IMR-90 (cell line): ENCODE measurements around the gene PAQR4. TPM values are rescaled to one million over a fixed set of nuclear protein-coding genes. Genes with fewer than 3 reads are reported as not detected.
A peak's percentile ranks its signal among the peaks of the same experiment; 100 is the strongest.

Source experiments
- ATAC-seq: fragments of 200-7000 bp; cut with Tn5 transposase; 2 replicates; pipeline ENCODE4 v1.9.1; 2020; ENCODE audit warnings: low read depth, mild to moderate bottlenecking, moderate library complexity
- BruUV-seq: library from RNA; stranded (reverse); fragments of 400-500 nt; replicated peaks from 2 replicates; lab custom pipeline; 2021; lab: Mats Ljungman, UMichigan
- CTCF ChIA-PET: fragments of 300-600 bp; formaldehyde crosslinking; extraction: SDS; loops from one replicate; lab custom pipeline; 2021; ENCODE audit warnings: antibody characterized with exemption; lab: Yijun Ruan, JAX
- POLR2A ChIA-PET: fragments of 300-600 bp; sonication (Branson Sonifier 250); formaldehyde crosslinking; loops from one replicate; lab custom pipeline; 2022; ENCODE audit warnings: antibody characterized with exemption; ENCODE audit not compliant: unreplicated experiment; lab: Charles Lee
- DNase-seq: peaks from one replicate; pipeline ENCODE4 v3.0.0; 2013
- H2AFZ ChIP-seq: replicated peaks from 2 replicates; pipeline ENCODE3; 2013; ENCODE audit warnings: low read length, mild to moderate bottlenecking; ENCODE audit not compliant: poor library complexity
- H2AK5ac ChIP-seq: 2 replicates; pipeline ENCODE4 v1.6.1; 2013; ENCODE audit warnings: low read depth, low read length, inconsistent platforms
- H2AK9ac ChIP-seq: replicated peaks from 2 replicates; pipeline ENCODE3; 2013; ENCODE audit warnings: mild to moderate bottlenecking, low read depth, low read length, moderate library complexity; ENCODE audit not compliant: poor library complexity
- H2BK120ac ChIP-seq: 2 replicates; pipeline ENCODE4 v1.6.1; 2013; ENCODE audit warnings: low read depth, low read length, inconsistent platforms
- H2BK15ac ChIP-seq: 3 replicates; pipeline ENCODE4 v1.6.1; 2013; ENCODE audit warnings: low read depth, low read length, inconsistent platforms
- H2BK20ac ChIP-seq: 2 replicates; pipeline ENCODE4 v1.6.1; 2013; ENCODE audit warnings: low read depth, mild to moderate bottlenecking, inconsistent platforms, low read length, moderate library complexity
- H2BK5ac ChIP-seq: 2 replicates; pipeline ENCODE4 v1.6.1; 2013; ENCODE audit warnings: mild to moderate bottlenecking, low read depth, low read length, inconsistent platforms; ENCODE audit not compliant: poor library complexity, severe bottlenecking
- H3K14ac ChIP-seq: replicated peaks from 2 replicates; pipeline ENCODE4 v1.6.1; 2013; ENCODE audit warnings: low read depth, low read length, inconsistent platforms
- H3K18ac ChIP-seq: 2 replicates; pipeline ENCODE4 v1.6.1; 2013; ENCODE audit warnings: low read depth, low read length, control low read depth
- H3K23ac ChIP-seq: 2 replicates; pipeline ENCODE4 v1.6.1; 2013; ENCODE audit warnings: low read depth, low read length, inconsistent platforms
- H3K27ac ChIP-seq: 2 replicates; pipeline ENCODE4 v1.5.1; 2013; ENCODE audit warnings: mild to moderate bottlenecking, control low read depth, low read length; ENCODE audit not compliant: insufficient read depth
- H3K27me3 ChIP-seq: 2 replicates; pipeline ENCODE4 v1.6.1; 2013; ENCODE audit warnings: low read length; ENCODE audit not compliant: control insufficient read depth, insufficient read depth
- H3K36me3 ChIP-seq: 2 replicates; pipeline ENCODE4 v1.6.1; 2013; ENCODE audit warnings: low read length, mixed read lengths; ENCODE audit not compliant: control insufficient read depth, insufficient read depth
- H3K4ac ChIP-seq: 2 replicates; pipeline ENCODE4 v1.6.1; 2013; ENCODE audit warnings: low read depth, low read length, inconsistent platforms
- H3K4me1 ChIP-seq: 2 replicates; pipeline ENCODE4 v1.6.1; 2013; ENCODE audit warnings: low read length, mixed read lengths; ENCODE audit not compliant: control insufficient read depth, insufficient read depth
- H3K4me2 ChIP-seq: 2 replicates; pipeline ENCODE4 v1.6.1; 2013; ENCODE audit warnings: low read depth, mild to moderate bottlenecking, control low read depth, low read length, moderate library complexity
- H3K4me3 ChIP-seq: 2 replicates; pipeline ENCODE4 v1.5.1; 2013; ENCODE audit warnings: low read depth, mild to moderate bottlenecking, control low read depth, low read length, moderate library complexity; ENCODE audit not compliant: insufficient read depth
- H3K56ac ChIP-seq: 2 replicates; pipeline ENCODE4 v1.6.1; 2013; ENCODE audit warnings: low read length, inconsistent platforms; ENCODE audit not compliant: insufficient read depth; ENCODE audit errors: extremely low read depth
- H3K79me1 ChIP-seq, 2 experiments: 2 replicates each; pipeline ENCODE4 v1.6.1; 2013; ENCODE audit warnings: low read length in 2 of 2, inconsistent platforms in 1 of 2, low read depth in 1 of 2
- H3K9ac ChIP-seq: 2 replicates; pipeline ENCODE4 v1.6.1; 2013; ENCODE audit warnings: low read depth, low read length, control low read depth
- H3K9me1 ChIP-seq: 2 replicates; pipeline ENCODE4 v1.6.1; 2013; ENCODE audit warnings: low read length, inconsistent platforms; ENCODE audit not compliant: insufficient read depth
- H3K9me3 ChIP-seq: 2 replicates; pipeline ENCODE4 v1.6.1; 2013; ENCODE audit warnings: low read length; ENCODE audit not compliant: control insufficient read depth, insufficient read depth
- H4K20me1 ChIP-seq: 2 replicates; pipeline ENCODE4 v1.6.1; 2013; ENCODE audit warnings: low read length, inconsistent platforms; ENCODE audit not compliant: insufficient read depth
- H4K5ac ChIP-seq: 2 replicates; pipeline ENCODE4 v1.6.1; 2013; ENCODE audit warnings: mild to moderate bottlenecking, low read depth, low read length, control low read depth
- H4K8ac ChIP-seq, 2 experiments: 2 replicates each; pipeline ENCODE4 v1.6.1; 2013; ENCODE audit warnings: low read depth in 2 of 2, low read length in 2 of 2, control low read depth in 1 of 2, inconsistent platforms in 1 of 2
- H4K91ac ChIP-seq: 2 replicates; pipeline ENCODE4 v1.6.1; 2013; ENCODE audit warnings: low read depth, low read length, inconsistent platforms; ENCODE audit not compliant: insufficient read depth
- BHLHE40 ChIP-seq: fragments of 150-350 bp; IDR thresholded peaks from 2 replicates; pipeline ENCODE4 v1.6.1; 2016; ENCODE audit warnings: mild to moderate bottlenecking, low read depth, low read length
- CEBPB ChIP-seq: IDR thresholded peaks from 2 replicates; pipeline ENCODE4 v1.6.1; 2012; ENCODE audit warnings: low read depth, low read length, improper control_type of control experiment
- CHD1 ChIP-seq: IDR thresholded peaks from 2 replicates; pipeline ENCODE4 v1.6.1; 2012; ENCODE audit warnings: low read depth, low read length, improper control_type of control experiment
- ELK1 ChIP-seq: fragments of 150-350 bp; IDR thresholded peaks from 2 replicates; pipeline ENCODE4 v1.6.1; 2016; ENCODE audit warnings: low read depth, mild to moderate bottlenecking, low read length, moderate library complexity, borderline replicate concordance
- FOS ChIP-seq: fragments of 150-350 bp; IDR thresholded peaks from 2 replicates; pipeline ENCODE4 v1.6.1; 2016; ENCODE audit warnings: low read depth, low read length
- MAFK ChIP-seq: IDR thresholded peaks from 2 replicates; pipeline ENCODE4 v1.6.1; 2012; ENCODE audit warnings: low read depth, low read length, improper control_type of control experiment
- MAZ ChIP-seq: IDR thresholded peaks from 2 replicates; pipeline ENCODE4 v1.6.1; 2012; ENCODE audit warnings: low read depth, mild to moderate bottlenecking, low read length, improper control_type of control experiment, moderate library complexity, borderline replicate concordance
- NFE2L2 ChIP-seq: fragments of 150-350 bp; IDR thresholded peaks from 2 replicates; pipeline ENCODE4 v1.6.1; 2016; ENCODE audit warnings: low read depth, mild to moderate bottlenecking, low read length
- POLR2A ChIP-seq: IDR thresholded peaks from 2 replicates; pipeline ENCODE4 v1.6.1; 2012; ENCODE audit warnings: mild to moderate bottlenecking, low read depth, low read length
- RAD21 ChIP-seq: IDR thresholded peaks from 2 replicates; pipeline ENCODE4 v1.6.1; 2012; ENCODE audit warnings: low read length, improper control_type of control experiment
- RCOR1 ChIP-seq: IDR thresholded peaks from 2 replicates; pipeline ENCODE4 v1.6.1; 2012; ENCODE audit warnings: mild to moderate bottlenecking, low read length, improper control_type of control experiment; ENCODE audit not compliant: insufficient replicate concordance
- RFX5 ChIP-seq: IDR thresholded peaks from 2 replicates; pipeline ENCODE4 v1.8.0; 2012; ENCODE audit warnings: low read depth, mild to moderate bottlenecking, low read length, moderate library complexity
- USF2 ChIP-seq: fragments of 150-350 bp; IDR thresholded peaks from 2 replicates; pipeline ENCODE4 v1.6.1; 2017; ENCODE audit warnings: mild to moderate bottlenecking, antibody characterized with exemption, low read length, low read depth
- WGBS, 2 experiments: methylation state at CpG; one replicate each; pipeline versions ENCODE4 v1.1.5 to v1.1.7; 2013; ENCODE audit warnings: missing lambda C conversion rate in 2 of 2; ENCODE audit not compliant: insufficient read length in 1 of 2; ENCODE audit errors: extremely low coverage in 2 of 2; 5-methylcytosine and 5-hydroxymethylcytosine counted together
- dilution Hi-C: fragments of 300-500 bp; cut with HindIII; formaldehyde crosslinking; loops from one replicate; pipeline ENCODE4 v1.14.3; 2018; ENCODE audit warnings: low sequenced_read_pairs; ENCODE audit not compliant: unreplicated experiment
- in situ Hi-C: fragments of 300-500 bp; cut with MboI; formaldehyde crosslinking; loops from 3 replicates; pipeline ENCODE4 v1.14.3; 2019; ENCODE audit warnings: low sequenced_read_pairs, inconsistent platforms, mixed read lengths
- intact Hi-C: fragments of 100-400 bp; cut with micrococcal nuclease; formaldehyde crosslinking; loops from 2 replicates; pipeline ENCODE4 v1.10.0; 2022
- polyA plus RNA-seq, 3 experiments: library from polyadenylated mRNA; depleted of rRNA; stranded (reverse); fragments of >200 nt; gene quantifications; 2 replicates each; pipeline ENCODE4 v1.2.3, GENCODE V29; 2012; ENCODE audit warnings: low replicate concordance in 1 of 3
- total RNA-seq: library from RNA; depleted of rRNA; stranded (reverse); fragments of >200 nt; gene quantifications from 2 replicates; pipeline ENCODE4 v1.2.3, GENCODE V29; 2012
- TF ChIP-seq, protein P1 (sequence below): conservative IDR thresholded peaks from 2 replicates; pipeline ENCODE4 v1.5.1; 2012; ENCODE audit warnings: mild to moderate bottlenecking, low read depth, low read length, improper control_type of control experiment

The PAQR4 gene
- total and polyA plus RNA-seq, 2 of the 4 experiments (the other 2 are of a cell fraction) = 2.2 to 10.0 TPM

GRCh38 chr16:2964475-2965336 is 4.4 kb upstream of the PAQR4 start:
- Histone ChIP-seq H3K9me3 (no peaks in the 10 kb centered on the region; the same call in 1 of the 2 replicates), H3K36me3 (no peaks in the 10 kb centered on the region), H4K5ac (no peak overlapping the region), H3K27me3 (peaks cover 55% of the 10 kb centered on the region), H2AK9ac (no peak overlapping the region), H3K14ac (no peak overlapping the region), H2AFZ (peak overlapping the region; percentile 49), H4K8ac (no peak overlapping the region), H3K9me1 (peaks cover 10% of the 10 kb centered on the region; the same call in 1 of the 2 replicates), H3K79me1 (peaks cover 0 to 7% of the 10 kb centered on the region in 2 experiments; a peak in 1 of 4 replicates), H3K4ac (no peak overlapping the region), H3K4me3 (no peak overlapping the region), H2BK120ac (no peak overlapping the region), H3K56ac (no peak overlapping the region), H4K20me1 (peaks cover 22% of the 10 kb centered on the region; the same call in 1 of the 2 replicates), H2BK5ac (no peak overlapping the region), H2AK5ac (no peak overlapping the region), H3K23ac (no peak overlapping the region), H3K4me2 (no peak overlapping the region), H4K91ac (no peak overlapping the region), H3K27ac (no peak overlapping the region), H3K9ac (no peak overlapping the region), H2BK15ac (no peak overlapping the region), H2BK20ac (no peak overlapping the region), H3K4me1 (peaks cover 5% of the 10 kb centered on the region; the same call in 1 of the 2 replicates), H3K18ac (no peak overlapping the region)
- POLR2A ChIA-PET = interaction anchor here (0.6 kb wide), 1 partner anchor 16 kb away, joined by 6 read pairs; the partner anchor contains the start of gene PKMYT1
- ATAC-seq (no peak), DNase-seq (no peak)
- intact Hi-C loops = no loop called here
- in situ Hi-C loops = no loop called here
- dilution Hi-C loops = no loop called here
- 0% methylated on average over 30 of the region's 68 CpGs; no CpG with 5 or more reads in 1 of the 2 experiments for WGBS, 2 experiments
- CTCF ChIA-PET = no interaction called here
- no TSS peak for BruUV-seq
- no peak for TF ChIP-seq CEBPB
- TF ChIP-seq NFE2L2 = no peak
- TF ChIP-seq ELK1 = no peak
- no peak for TF ChIP-seq USF2
- no peak for TF ChIP-seq FOS
- no peak for TF ChIP-seq POLR2A
- TF ChIP-seq RFX5 = no peak
- no peak for TF ChIP-seq RCOR1
- TF ChIP-seq MAZ = no peak
- no peak for TF ChIP-seq MAFK
- TF ChIP-seq RAD21 = no peak
- TF ChIP-seq BHLHE40 = no peak
- TF ChIP-seq, protein P1, sequence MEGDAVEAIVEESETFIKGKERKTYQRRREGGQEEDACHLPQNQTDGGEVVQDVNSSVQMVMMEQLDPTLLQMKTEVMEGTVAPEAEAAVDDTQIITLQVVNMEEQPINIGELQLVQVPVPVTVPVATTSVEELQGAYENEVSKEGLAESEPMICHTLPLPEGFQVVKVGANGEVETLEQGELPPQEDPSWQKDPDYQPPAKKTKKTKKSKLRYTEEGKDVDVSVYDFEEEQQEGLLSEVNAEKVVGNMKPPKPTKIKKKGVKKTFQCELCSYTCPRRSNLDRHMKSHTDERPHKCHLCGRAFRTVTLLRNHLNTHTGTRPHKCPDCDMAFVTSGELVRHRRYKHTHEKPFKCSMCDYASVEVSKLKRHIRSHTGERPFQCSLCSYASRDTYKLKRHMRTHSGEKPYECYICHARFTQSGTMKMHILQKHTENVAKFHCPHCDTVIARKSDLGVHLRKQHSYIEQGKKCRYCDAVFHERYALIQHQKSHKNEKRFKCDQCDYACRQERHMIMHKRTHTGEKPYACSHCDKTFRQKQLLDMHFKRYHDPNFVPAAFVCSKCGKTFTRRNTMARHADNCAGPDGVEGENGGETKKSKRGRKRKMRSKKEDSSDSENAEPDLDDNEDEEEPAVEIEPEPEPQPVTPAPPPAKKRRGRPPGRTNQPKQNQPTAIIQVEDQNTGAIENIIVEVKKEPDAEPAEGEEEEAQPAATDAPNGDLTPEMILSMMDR = no peak
- no peak for TF ChIP-seq CHD1
